HEK293 (cell line): Measurements from ENCODE around the gene SLC35E1.

Source experiments
- CTCF ChIA-PET: fragments of 350-600 bp; formaldehyde crosslinking; extraction: SDS; loops from one replicate; lab custom pipeline; 2021; ENCODE audit warnings: antibody characterized with exemption; lab: Yijun Ruan, JAX
- POLR2A ChIA-PET: fragments of 300-600 bp; formaldehyde crosslinking; extraction: SDS; loops from one replicate; lab custom pipeline; 2020; ENCODE audit warnings: antibody characterized with exemption, inconsistent platforms; lab: Yijun Ruan, JAX
- H3K27ac ChIP-seq: fragments of 200-500 bp; sonication (Bioruptor generic); 2 replicates; pipeline ENCODE4 v1.5.1; 2014; ENCODE audit warnings: low read depth, low read length, control low read depth, inconsistent platforms; ENCODE audit errors: extremely low read depth
- H3K36me3 ChIP-seq, 2 experiments: fragments of 200-500 bp in 1 of 2; sonication (Bioruptor generic) in 1 of 2; 1 replicate in 1 of 2; 2 replicates in 1 of 2; pipeline ENCODE4 v1.5.1; 2014 to 2017; ENCODE audit warnings: inconsistent platforms in 2 of 2, low read length in 2 of 2; ENCODE audit not compliant: control insufficient read depth in 2 of 2, insufficient read depth in 1 of 2
- H3K4me1 ChIP-seq: fragments of 200-500 bp; sonication (Bioruptor generic); 2 replicates; pipeline ENCODE4 v1.5.1; 2014; ENCODE audit warnings: mild to moderate bottlenecking, low read length, inconsistent platforms; ENCODE audit not compliant: control insufficient read depth, insufficient read depth
- H3K4me3 ChIP-seq: 2 replicates; pipeline ENCODE4 v1.5.1; 2011; ENCODE audit warnings: low read depth, mild to moderate bottlenecking, control low read depth, low read length, moderate library complexity
- H3K9me3 ChIP-seq: fragments of 200-500 bp; sonication (Bioruptor generic); 2 replicates; pipeline ENCODE4 v1.5.1; 2014; ENCODE audit warnings: low read depth, low read length, inconsistent platforms; ENCODE audit not compliant: control insufficient read depth, insufficient read depth
- HOXD13 ChIP-seq: sonication (generic); formaldehyde crosslinking; IDR thresholded peaks from 2 replicates; pipeline ENCODE4 v1.8.0; 2022; ENCODE audit warnings: missing genetic modification reagents, borderline replicate concordance
- KLF16 ChIP-seq: fragments of 450-650 bp; formaldehyde crosslinking; IDR thresholded peaks from 2 replicates; pipeline ENCODE4 v1.5.1; 2017; ENCODE audit warnings: missing biosample characterization, missing genetic modification characterization
- PRDM6 ChIP-seq: fragments of 450-650 bp; formaldehyde crosslinking; IDR thresholded peaks from 2 replicates; pipeline ENCODE4 v1.5.1; 2017; ENCODE audit warnings: missing biosample characterization, missing genetic modification characterization
- ZNF16 ChIP-seq: fragments of 450-650 bp; formaldehyde crosslinking; IDR thresholded peaks from 2 replicates; pipeline ENCODE4 v1.5.1; 2016; ENCODE audit warnings: low read depth, missing biosample characterization, missing genetic modification characterization
- ZNF174 ChIP-seq: fragments of 450-650 bp; formaldehyde crosslinking; IDR thresholded peaks from 2 replicates; pipeline ENCODE4 v1.5.0; 2017; ENCODE audit warnings: missing biosample characterization, mild to moderate bottlenecking, missing genetic modification characterization
- ZNF2 ChIP-seq: fragments of 450-650 bp; formaldehyde crosslinking; IDR thresholded peaks from 2 replicates; pipeline ENCODE4 v1.5.1; 2016; ENCODE audit warnings: missing biosample characterization, missing genetic modification characterization
- ZNF221 ChIP-seq: fragments of 450-650 bp; formaldehyde crosslinking; IDR thresholded peaks from 2 replicates; pipeline ENCODE4 v1.5.1; 2017; ENCODE audit warnings: missing biosample characterization, missing genetic modification characterization, borderline replicate concordance
- ZNF37A ChIP-seq: fragments of 450-650 bp; IDR thresholded peaks from 2 replicates; pipeline ENCODE4 v1.5.1; 2018; ENCODE audit warnings: missing biosample characterization, missing genetic modification characterization
- ZNF501 ChIP-seq: fragments of 450-650 bp; formaldehyde crosslinking; IDR thresholded peaks from 2 replicates; pipeline ENCODE4 v1.5.1; 2016; ENCODE audit warnings: missing biosample characterization, missing genetic modification characterization
- ZNF513 ChIP-seq: fragments of 450-650 bp; IDR thresholded peaks from 2 replicates; pipeline ENCODE4 v1.5.1; 2018; ENCODE audit warnings: missing biosample characterization, missing genetic modification characterization
- ZNF521 ChIP-seq: fragments of 450-650 bp; formaldehyde crosslinking; IDR thresholded peaks from 2 replicates; pipeline ENCODE4 v1.5.1; 2017; ENCODE audit warnings: missing biosample characterization, mild to moderate bottlenecking, missing genetic modification characterization
- ZNF544 ChIP-seq: fragments of 450-650 bp; formaldehyde crosslinking; IDR thresholded peaks from 2 replicates; pipeline ENCODE4 v1.5.0; 2017; ENCODE audit warnings: missing biosample characterization, missing genetic modification characterization
- TF ChIP-seq, protein P1 (sequence below): fragments of 450-650 bp; formaldehyde crosslinking; IDR thresholded peaks from 2 replicates; pipeline ENCODE4 v1.5.1; 2016; ENCODE audit warnings: missing biosample characterization, missing genetic modification characterization
- TF ChIP-seq, protein P2 (sequence below): fragments of 450-650 bp; formaldehyde crosslinking; IDR thresholded peaks from 2 replicates; pipeline ENCODE4 v1.5.1; 2016; ENCODE audit warnings: missing biosample characterization, missing genetic modification characterization
- TF ChIP-seq, protein P3 (sequence below): fragments of 450-650 bp; formaldehyde crosslinking; IDR thresholded peaks from 2 replicates; pipeline ENCODE4 v1.5.1; 2016; ENCODE audit warnings: missing biosample characterization, missing genetic modification characterization
- TF ChIP-seq, protein P4 (sequence below): fragments of 450-650 bp; formaldehyde crosslinking; IDR thresholded peaks from 2 replicates; pipeline ENCODE4 v1.5.1; 2016; ENCODE audit warnings: missing biosample characterization, missing genetic modification characterization, low read depth
- TF ChIP-seq, protein P5 (sequence below): fragments of 450-650 bp; formaldehyde crosslinking; IDR thresholded peaks from 2 replicates; pipeline ENCODE4; 2016; ENCODE audit warnings: missing biosample characterization, missing genetic modification characterization

Gene SLC35E1

DNA sequence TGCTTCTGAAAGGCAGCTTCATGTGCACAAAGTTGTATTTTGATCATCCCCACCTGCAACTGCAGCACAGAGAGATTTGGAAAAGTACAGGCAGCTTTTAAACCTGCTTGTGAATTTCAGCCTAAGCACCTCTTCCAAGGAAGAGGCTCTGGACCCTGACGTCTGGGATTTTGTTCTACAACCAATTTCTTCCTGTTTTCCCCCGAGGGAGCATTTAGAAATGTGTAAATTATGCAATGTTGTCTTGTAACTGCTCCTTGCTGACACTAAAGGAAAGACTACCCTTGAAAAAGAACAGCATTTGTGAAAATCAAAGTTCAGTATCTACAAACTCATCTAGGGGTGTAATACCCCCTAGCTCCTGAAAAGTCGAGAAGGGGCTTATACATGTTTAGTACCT is 40.4 kb upstream of the SLC35E1 start:
- H3K4me1 ChIP-seq: peaks cover 22% of the 10 kb centered on the region
- H3K27ac ChIP-seq: no peak overlapping the region
- ChIA-PET CTCF (interaction anchor here (0.7 to 0.8 kb wide), 2 partner anchors 10 to 26 kb away, joined by 3 read pairs; no protein-coding TSS in a partner anchor), POLR2A (no interaction called here)
- TF ChIP-seq, protein P1, sequence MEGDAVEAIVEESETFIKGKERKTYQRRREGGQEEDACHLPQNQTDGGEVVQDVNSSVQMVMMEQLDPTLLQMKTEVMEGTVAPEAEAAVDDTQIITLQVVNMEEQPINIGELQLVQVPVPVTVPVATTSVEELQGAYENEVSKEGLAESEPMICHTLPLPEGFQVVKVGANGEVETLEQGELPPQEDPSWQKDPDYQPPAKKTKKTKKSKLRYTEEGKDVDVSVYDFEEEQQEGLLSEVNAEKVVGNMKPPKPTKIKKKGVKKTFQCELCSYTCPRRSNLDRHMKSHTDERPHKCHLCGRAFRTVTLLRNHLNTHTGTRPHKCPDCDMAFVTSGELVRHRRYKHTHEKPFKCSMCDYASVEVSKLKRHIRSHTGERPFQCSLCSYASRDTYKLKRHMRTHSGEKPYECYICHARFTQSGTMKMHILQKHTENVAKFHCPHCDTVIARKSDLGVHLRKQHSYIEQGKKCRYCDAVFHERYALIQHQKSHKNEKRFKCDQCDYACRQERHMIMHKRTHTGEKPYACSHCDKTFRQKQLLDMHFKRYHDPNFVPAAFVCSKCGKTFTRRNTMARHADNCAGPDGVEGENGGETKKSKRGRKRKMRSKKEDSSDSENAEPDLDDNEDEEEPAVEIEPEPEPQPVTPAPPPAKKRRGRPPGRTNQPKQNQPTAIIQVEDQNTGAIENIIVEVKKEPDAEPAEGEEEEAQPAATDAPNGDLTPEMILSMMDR: no peak
- TF ChIP-seq, protein P2, sequence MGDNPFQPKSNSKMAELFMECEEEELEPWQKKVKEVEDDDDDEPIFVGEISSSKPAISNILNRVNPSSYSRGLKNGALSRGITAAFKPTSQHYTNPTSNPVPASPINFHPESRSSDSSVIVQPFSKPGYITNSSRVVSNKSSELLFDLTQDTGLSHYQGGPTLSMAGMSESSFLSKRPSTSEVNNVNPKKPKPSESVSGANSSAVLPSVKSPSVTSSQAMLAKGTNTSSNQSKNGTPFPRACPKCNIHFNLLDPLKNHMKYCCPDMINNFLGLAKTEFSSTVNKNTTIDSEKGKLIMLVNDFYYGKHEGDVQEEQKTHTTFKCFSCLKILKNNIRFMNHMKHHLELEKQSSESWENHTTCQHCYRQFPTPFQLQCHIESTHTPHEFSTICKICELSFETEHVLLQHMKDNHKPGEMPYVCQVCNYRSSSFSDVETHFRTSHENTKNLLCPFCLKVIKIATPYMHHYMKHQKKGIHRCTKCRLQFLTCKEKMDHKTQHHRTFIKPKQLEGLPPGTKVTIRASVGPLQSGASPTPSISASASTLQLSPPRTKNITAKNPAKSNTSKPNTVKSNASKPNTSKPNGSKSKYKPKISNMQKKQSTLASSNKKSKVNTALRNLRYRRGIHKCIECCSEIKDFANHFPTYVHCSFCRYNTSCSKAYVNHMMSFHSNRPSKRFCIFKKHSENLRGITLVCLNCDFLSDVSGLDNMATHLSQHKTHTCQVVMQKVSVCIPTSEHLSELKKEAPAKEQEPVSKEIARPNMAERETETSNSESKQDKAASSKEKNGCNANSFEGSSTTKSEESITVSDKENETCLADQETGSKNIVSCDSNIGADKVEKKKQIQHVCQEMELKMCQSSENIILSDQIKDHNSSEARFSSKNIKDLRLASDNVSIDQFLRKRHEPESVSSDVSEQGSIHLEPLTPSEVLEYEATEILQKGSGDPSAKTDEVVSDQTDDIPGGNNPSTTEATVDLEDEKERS: no peak
- no peaks in the 10 kb centered on the region for H3K9me3 ChIP-seq
- H3K4me3 ChIP-seq: no peak overlapping the region
- H3K36me3 ChIP-seq: no peaks in the 10 kb centered on the region

DNA sequence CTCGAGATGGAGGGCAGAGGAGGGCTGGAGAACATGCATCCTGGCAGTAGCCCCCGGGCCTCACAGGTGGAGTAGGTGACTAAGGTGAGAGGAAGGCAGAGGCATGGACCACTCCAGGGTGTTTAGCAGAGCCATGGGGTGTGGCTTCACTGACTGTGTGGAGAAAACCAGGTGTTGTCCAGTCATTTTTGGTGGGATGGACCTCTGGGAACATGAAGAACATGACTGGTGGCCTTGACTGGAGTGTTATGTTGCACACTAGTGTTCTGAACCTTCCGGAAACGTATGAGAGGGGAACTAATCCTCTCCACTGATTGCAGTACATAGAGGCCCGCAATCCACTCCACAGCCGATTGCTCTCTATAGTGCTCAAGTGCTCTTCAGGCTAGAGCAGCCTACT is 38.9 kb upstream of the SLC35E1 start:
- H3K4me1 ChIP-seq: peaks cover 22% of the 10 kb centered on the region
- no peaks in the 10 kb centered on the region for H3K9me3 ChIP-seq
- CTCF ChIA-PET: no interaction called here
- POLR2A ChIA-PET: no interaction called here
- H3K36me3 ChIP-seq: no peaks in the 10 kb centered on the region
- no peak overlapping the region for H3K27ac ChIP-seq
- TF ChIP-seq HOXD13 (CRISPR knock-in tag) (no peak), ZNF521 (tag by site-specific recombination) (no peak), ZNF221 (tag by site-specific recombination) (no peak), ZNF501 (no peak), ZNF513 (no peak), PRDM6 (no peak), ZNF174 (tag by site-specific recombination) (no peak), ZNF544 (tag by site-specific recombination) (no peak), ZNF37A (tag by site-specific recombination) (no peak), KLF16 (tag by site-specific recombination) (no peak), ZNF2 (tag by site-specific recombination) (no peak), ZNF16 (tag by site-specific recombination) (no peak)
- TF ChIP-seq, protein P3, sequence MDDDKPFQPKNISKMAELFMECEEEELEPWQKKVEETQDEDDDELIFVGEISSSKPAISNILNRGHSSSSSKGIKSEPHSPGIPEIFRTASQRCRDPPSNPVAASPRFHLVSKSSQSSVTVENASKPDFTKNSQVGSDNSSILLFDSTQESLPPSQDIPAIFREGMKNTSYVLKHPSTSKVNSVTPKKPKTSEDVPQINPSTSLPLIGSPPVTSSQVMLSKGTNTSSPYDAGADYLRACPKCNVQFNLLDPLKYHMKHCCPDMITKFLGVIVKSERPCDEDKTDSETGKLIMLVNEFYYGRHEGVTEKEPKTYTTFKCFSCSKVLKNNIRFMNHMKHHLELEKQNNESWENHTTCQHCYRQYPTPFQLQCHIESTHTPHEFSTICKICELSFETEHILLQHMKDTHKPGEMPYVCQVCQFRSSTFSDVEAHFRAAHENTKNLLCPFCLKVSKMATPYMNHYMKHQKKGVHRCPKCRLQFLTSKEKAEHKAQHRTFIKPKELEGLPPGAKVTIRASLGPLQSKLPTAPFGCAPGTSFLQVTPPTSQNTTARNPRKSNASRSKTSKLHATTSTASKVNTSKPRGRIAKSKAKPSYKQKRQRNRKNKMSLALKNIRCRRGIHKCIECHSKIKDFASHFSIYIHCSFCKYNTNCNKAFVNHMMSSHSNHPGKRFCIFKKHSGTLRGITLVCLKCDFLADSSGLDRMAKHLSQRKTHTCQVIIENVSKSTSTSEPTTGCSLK: no peak
- TF ChIP-seq, protein P4, sequence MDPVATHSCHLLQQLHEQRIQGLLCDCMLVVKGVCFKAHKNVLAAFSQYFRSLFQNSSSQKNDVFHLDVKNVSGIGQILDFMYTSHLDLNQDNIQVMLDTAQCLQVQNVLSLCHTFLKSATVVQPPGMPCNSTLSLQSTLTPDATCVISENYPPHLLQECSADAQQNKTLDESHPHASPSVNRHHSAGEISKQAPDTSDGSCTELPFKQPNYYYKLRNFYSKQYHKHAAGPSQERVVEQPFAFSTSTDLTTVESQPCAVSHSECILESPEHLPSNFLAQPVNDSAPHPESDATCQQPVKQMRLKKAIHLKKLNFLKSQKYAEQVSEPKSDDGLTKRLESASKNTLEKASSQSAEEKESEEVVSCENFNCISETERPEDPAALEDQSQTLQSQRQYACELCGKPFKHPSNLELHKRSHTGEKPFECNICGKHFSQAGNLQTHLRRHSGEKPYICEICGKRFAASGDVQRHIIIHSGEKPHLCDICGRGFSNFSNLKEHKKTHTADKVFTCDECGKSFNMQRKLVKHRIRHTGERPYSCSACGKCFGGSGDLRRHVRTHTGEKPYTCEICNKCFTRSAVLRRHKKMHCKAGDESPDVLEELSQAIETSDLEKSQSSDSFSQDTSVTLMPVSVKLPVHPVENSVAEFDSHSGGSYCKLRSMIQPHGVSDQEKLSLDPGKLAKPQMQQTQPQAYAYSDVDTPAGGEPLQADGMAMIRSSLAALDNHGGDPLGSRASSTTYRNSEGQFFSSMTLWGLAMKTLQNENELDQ (tag by site-specific recombination): no peak
- TF ChIP-seq, protein P5, sequence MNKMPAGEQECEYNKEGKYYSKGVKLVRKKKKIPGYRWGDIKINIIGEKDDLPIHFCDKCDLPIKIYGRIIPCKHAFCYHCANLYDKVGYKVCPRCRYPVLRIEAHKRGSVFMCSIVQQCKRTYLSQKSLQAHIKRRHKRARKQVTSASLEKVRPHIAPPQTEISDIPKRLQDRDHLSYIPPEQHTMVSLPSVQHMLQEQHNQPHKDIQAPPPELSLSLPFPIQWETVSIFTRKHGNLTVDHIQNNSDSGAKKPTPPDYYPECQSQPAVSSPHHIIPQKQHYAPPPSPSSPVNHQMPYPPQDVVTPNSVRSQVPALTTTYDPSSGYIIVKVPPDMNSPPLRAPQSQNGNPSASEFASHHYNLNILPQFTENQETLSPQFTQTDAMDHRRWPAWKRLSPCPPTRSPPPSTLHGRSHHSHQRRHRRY (tag by site-specific recombination): no peak
- H3K4me3 ChIP-seq: no peak overlapping the region
